Suprapubic skin (tissue), 4 donors: ENCODE data around the gene ZFHX3.

Source experiments
- EP300 ChIP-seq: sonication (generic); formaldehyde crosslinking; IDR thresholded peaks from one replicate; pipeline ENCODE4 v1.6.1; 2017; ENCODE audit warnings: antibody characterized with exemption
- POLR2A ChIP-seq, 2 donors: fragments of 450-650 bp; IDR thresholded peaks; one replicate each; pipeline ENCODE4 v1.6.1; 2017; ENCODE audit warnings: antibody characterized with exemption in 2 of 2, mild to moderate bottlenecking in 2 of 2, moderate library complexity in 2 of 2
- POLR2AphosphoS5 ChIP-seq, 3 donors: sonication (generic); formaldehyde crosslinking; IDR thresholded peaks; one replicate each; pipeline ENCODE4 v1.6.1; 2017; ENCODE audit warnings: antibody characterized with exemption in 3 of 3
- TF ChIP-seq, protein P1 (sequence below), 2 donors: fragments of 200-600 bp in 1 of 2; fragments of 450-650 bp in 1 of 2; sonication (generic) in 1 of 2; IDR thresholded peaks; one replicate each; pipeline ENCODE4 v1.5.1; 2016 to 2019; ENCODE audit warnings: antibody characterized with exemption in 2 of 2, mild to moderate bottlenecking in 1 of 2, moderate library complexity in 1 of 2

GRCh38 chr16:72991211-72991610, 56.7 kb downstream of the ZFHX3 start:
- TF ChIP-seq, protein P1, sequence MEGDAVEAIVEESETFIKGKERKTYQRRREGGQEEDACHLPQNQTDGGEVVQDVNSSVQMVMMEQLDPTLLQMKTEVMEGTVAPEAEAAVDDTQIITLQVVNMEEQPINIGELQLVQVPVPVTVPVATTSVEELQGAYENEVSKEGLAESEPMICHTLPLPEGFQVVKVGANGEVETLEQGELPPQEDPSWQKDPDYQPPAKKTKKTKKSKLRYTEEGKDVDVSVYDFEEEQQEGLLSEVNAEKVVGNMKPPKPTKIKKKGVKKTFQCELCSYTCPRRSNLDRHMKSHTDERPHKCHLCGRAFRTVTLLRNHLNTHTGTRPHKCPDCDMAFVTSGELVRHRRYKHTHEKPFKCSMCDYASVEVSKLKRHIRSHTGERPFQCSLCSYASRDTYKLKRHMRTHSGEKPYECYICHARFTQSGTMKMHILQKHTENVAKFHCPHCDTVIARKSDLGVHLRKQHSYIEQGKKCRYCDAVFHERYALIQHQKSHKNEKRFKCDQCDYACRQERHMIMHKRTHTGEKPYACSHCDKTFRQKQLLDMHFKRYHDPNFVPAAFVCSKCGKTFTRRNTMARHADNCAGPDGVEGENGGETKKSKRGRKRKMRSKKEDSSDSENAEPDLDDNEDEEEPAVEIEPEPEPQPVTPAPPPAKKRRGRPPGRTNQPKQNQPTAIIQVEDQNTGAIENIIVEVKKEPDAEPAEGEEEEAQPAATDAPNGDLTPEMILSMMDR (IDR thresholded peaks at IDR 0.05): no peak
- no peak for TF ChIP-seq POLR2AphosphoS5 (IDR thresholded peaks at IDR 0.05)
- TF ChIP-seq POLR2A (IDR thresholded peaks at IDR 0.05): no peak
- TF ChIP-seq EP300: no peak
